NCI-H460 (cell line): ENCODE measurements around the gene SNX5. TPM values are rescaled to one million over a fixed set of nuclear protein-coding genes. Genes with fewer than 3 reads are reported as not detected.
A peak's percentile ranks its signal among the peaks of the same experiment; 100 is the strongest.

Experiments
- DNase-seq: peaks from one replicate; pipeline ENCODE4 v3.0.0-alpha.2; 2016; ENCODE audit warnings: low read depth; ENCODE audit errors: extremely low read depth
- polyA plus RNA-seq: library from polyadenylated mRNA; depleted of rRNA; stranded (reverse); fragments of >200 nt; gene quantifications from 2 replicates; pipeline ENCODE4 v1.2.3, GENCODE V29; 2014; cell fraction: nucleus; rRNA removed
- total RNA-seq: library from RNA; depleted of rRNA; stranded (reverse); fragments of >200 nt; shearing (Covaris generic); gene quantifications from 2 replicates; pipeline ENCODE4 v1.2.3, GENCODE V29; 2014; rRNA removed

SNX5 gene
- 209 and 213 TPM in 2 replicates for total RNA-seq
- 439 and 521 TPM in 2 replicates for polyA plus RNA-seq

DNA sequence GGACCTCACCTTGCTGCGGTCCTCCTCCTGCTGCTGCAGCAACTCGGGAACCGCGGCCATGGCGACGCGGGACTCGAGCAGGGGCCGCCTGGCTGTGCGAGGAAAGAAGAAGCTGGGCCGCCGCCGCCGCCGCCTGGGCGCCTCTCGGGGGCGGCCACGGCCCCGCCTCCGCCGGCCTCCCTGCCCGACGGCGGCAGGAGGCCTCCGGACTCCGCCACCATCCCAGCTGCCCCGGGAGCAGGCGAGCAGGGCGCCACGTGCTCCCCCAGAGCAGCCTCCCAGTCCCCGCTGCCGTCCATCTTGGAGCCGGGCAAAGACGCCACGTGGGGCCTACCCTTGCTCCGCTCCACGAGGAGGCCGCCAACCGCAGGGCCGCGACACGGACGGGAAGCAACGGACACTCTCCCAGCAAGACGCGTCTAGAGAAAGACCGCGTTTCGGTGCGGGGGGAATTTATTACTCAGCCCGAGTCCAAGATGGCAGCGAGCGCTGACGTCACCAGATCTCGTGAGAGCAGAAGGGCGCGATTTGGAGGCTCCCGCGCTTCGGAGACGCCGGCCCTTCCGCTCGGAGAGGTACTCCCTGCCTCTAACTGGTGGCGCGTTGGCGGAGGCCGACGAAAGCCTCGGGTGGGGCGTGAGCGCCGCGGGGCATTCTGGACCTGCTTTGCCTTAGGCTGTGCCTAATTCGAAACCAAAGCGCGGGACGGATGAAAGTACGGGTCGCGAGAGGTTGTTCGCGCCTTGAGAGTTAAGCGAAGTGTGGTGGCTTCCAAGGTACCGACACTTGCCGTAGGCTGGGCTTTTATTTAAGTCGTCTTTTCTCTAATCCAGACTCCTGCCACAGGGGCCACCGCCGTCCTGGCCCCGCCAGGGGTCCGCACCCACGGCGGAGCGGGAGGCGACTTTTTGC, at the start of gene SNX5, which contains the start of gene MGME1:
Gene SNX5 (minus strand): TSS at position 429 of the 912 bp plus-strand sequence. CDS start 369 bp downstream, at position 60.
Gene MGME1 (plus strand): TSS at position 653 of the 912 bp plus-strand sequence. CDS start 842 bp downstream, outside the sequence.
- peak; percentile 99 for DNase-seq

- DNase-seq, result no peak
These were observed 49.5 kb upstream of the SNX5 start for GRCh38 chr20:18018100-18018499.

GRCh38 chr20:18016772-18017171, 48.2 kb upstream of the SNX5 start:
- DNase-seq, result no peak

DNA sequence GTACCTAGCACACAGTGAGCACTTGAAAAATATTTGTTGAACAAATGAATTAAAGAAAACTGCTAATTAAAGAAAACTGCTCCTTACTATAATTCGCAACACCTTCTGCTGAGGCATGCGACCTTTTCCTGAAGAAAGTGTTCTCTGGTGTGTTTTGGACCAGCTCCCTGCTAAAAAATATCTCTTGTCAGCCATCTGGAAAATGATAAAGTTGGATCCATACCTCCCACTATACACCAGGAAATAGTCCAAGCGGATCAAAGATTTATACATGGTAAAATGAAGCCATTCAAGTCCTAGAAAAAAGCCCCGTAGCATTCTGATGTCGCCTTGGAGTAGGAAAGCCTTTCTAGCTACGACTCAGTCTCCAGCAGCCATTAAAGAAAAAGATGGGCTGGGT, 45.8 kb upstream of the SNX5 start:
- DNase-seq, result no peak

DNA sequence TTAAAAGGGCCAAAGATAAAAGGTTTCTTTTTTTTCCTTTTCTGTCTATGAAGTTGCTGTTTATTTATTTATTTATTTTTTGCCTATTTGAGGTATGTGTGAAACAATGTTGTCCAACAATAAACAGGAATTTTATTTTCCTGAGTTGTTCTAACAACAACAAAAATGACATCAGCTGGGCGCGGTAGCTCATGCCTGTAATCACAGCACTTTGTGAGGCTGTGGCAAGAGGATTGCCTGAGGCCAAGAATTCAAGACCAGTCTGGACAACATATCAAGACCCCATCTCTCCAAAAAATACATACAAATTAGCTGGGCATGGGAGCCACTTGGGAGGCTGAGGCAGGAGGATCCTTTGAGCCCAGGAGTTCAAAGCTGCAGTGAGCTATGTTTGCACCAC, 44.3 kb upstream of the SNX5 start:
- DNase-seq, result no peak

DNA sequence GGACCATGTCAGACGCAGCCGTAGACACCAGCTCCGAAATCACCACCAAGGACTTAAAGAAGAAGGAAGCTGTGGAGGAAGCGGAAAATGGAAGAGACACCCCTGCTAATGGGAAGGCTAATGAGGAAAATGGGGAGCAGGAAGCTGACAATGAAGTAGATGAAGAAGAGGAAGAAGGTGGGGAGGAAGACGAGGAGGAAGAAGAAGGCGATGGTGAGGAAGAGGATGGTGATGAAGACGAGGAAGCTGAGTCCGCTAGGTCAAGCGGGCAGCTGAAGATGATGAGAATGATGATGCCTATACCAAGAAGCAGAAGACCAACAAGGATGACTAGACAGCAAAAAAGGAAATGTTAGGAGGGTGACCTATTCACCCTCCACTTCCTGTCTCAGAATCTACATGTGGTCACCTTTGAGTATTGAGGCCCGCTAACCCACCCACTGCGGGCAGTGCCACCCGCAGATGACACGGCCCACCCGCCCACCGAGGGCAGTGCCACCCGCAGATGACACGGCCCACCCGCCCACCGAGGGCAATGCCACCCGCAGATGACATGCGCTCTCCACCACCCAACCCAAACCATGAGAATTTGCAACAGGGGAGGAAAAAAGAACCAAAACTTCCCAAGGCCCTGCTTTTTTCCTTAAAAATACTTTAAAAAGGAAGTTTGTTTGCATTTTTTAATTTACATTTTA, 43.5 kb upstream of the SNX5 start:
- DNase-seq, result no peak

GRCh38 chr20:18011482-18011881, 42.9 kb upstream of the SNX5 start:
- DNase-seq, result no peak

DNA sequence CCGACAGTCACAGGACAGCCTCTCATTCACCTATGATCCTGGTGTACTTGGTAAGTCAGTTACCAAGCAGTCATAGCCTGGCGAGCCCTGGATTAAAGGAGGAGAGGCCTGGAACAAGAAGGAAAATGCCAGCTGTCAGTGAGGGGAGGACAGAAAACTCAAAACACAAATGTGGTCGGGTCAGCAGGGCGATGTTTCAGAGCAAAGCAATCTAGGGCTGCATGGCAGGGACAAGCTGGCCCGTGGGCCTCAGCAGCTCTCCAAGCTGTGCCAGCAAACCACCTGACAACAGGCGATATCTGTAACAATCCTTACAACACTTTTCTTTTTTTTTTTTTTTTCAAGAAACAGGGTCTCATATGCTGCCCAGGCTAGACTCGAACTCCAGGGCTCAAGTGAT, 40.5 kb upstream of the SNX5 start:
- DNase-seq, result no peak

DNA sequence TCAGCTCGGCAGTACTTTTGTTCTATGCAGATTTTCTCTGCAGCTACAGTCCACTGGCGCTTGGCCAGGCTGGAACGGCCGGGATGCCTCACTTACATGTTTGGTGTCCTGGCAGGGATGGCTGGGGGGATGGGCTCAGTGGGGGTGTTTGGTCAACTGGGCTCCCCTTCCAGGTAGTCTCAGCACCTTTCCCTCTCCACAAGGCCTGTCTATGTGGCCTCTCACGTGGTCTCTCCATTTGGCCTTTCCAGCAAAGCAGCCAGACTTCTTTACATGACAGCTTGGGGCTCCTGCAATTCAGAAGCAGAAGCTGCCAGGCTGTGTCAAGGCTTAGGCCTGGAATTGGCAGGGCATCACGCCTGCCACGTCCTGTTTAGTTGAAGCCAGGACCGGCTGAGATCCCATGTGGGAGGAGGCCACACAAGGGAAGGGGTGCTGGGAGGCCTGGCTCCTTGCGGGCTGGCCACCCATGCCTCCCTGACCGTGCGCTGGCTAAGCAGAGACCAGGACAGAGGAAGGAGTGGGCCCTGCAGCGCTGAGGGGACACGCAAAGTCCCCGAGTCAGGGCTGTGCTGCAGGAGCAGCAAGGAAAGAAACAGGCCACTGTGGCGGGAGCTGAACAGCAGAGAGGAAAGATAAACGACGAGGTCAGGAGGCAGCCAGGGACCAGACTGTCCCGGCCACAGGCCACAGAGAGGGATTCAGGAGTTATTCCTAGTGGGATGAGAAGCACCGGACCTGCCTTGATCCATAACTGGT, 39.1 kb upstream of the SNX5 start:
- no peak for DNase-seq

DNA sequence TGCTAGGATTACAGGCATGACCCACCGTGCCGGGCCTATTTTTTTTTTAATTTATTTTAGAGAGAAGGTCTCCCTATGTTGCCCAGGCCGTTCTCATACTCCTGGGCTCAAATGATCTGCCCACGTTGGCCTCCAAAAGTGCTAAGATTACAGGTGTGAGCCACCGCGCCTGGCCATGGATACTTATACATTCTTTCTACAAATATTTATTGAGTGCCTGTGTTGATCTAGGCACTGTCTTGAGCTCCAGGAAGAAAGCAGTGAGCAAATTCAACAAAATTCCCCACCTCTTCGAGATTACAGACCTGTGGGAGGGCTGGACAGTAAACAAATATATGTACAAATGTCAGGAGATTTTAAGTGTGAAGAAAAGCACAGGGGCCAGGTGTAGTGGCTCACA, 38.1 kb upstream of the SNX5 start:
- no peak for DNase-seq

DNA sequence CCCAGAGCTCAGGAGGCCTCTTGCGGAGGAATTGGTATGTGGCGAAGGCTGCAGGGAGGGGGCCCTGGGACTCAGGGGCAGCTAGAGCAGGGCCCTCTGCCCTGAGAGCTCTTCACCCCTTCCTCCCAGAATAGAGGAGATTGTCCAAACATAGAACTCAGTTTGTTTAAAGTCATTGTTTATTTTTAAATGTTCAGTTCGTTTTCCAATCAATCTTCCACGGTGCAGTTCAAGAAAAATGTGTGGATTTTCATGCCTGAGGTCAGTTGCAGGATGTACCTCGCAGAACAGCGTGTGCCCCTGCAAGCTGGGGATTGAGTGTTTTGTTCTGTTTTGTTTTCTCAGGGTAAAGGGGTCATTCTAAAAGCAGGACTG, 37.4 kb upstream of the SNX5 start:
- DNase-seq, result no peak

DNA sequence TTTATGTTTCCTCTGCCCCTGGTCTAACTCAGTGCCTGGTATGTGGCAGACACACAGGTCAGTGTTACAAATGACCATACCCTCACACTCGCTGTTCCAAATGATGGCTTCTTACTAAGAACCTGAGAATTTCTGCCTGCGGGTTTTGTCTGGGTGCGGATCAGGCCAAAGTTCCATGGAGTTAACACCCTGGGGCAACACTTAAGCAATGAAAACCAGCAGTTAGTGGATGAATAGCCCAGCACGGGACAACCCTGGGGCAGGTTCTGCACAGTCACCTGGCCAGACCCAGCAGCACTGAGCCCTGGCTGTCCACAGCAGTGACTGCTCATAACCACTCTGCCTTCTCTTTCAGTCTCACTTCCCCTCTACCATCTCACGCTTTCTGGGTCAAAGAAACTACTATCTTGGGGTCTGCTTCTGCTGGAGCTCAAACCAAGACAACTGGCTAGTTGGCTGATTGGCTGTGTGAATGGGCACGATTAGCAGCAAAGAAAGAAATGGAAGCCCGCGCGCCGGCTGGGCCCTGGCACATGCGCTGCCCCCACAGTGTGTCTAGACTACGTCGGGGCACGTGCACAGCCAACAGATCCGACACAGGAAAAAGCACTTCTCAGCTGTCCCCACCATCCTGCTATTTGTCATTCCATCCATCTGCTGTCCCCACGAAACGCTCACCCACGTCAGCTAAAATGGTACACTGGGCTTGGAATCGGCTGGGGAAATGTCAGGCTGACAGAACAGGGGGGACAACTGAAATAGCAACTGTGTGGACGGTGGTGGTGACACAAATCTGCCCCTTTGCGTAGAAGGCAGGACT, 36.8 kb upstream of the SNX5 start:
- DNase-seq, result no peak

DNA sequence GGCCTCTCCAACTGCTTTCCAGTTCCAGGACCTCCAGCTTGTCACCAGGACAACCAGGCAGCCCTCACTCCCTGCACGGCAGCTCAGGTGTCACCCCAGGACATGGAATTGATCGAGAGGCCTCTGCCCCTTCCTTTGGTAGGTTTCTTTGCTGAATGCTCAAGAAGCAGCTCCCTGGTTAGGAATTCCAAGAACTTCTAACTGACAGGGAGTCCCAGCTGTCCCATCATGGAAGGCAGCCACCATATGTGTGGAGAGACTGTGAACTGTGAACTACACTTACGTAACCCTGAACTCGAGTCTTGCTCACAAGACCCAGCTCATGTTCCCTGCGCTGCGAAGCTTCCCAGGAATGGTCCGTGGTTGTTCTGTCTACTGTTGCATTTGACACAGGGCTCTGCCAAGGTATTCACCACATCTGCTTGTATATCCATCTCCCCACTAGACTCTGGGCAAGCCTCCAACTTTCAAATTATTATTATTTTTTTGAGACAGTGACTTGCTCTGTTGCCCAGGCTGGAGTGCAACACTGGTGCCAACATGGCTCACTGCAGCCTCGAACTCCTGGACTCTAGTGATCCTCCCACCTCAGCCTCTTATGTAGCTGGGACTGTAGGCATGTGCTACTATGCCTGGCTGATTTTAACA, 35.9 kb upstream of the SNX5 start:
- no peak for DNase-seq

DNA sequence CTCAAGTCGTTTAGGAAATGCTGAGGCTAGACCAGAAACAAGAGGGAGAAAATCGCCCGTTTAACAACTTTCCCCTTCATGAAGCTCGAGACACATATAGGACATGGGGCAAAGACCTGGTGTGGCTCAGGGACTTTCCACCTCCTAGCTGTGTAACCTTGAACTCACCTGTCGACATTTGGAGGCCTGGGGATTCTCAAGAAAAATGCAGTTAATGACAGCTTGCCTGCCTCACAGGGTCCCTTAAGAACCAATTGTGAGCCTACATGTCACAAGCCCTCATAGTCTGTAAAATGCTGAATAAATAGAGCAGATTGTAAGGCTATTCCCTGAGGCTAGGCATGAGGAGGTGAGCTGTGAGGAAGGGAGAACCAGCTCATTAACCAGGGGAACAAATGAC, 35.3 kb upstream of the SNX5 start:
- no peak for DNase-seq

- no peak for DNase-seq
These were observed 32.7 kb upstream of the SNX5 start for GRCh38 chr20:18001131-18001921.

- no peak for DNase-seq
These were observed 31.0 kb upstream of the SNX5 start for GRCh38 chr20:17999566-17999965.

DNA sequence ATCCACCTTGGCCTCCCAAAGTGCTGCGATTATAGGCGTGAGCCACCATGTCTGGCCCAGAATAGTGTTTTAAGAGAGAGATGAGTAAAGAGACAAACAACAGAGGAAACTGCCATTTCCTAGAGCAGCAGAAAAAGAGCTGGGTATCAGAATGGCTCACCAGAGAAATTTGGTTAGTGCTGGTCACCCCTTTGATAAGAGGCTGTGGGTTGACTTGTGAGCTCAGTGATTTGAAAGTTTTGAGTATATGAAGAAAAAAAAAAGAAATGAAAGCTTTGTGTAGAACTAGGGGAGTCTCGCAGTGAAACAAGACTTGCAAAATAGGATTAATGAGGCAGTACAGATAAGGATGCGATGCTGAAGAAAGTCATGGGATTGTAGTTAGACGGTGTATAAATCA, 29.9 kb upstream of the SNX5 start:
- DNase-seq, result no peak

- DNase-seq, result peak; percentile 56
These were observed 27.6 kb upstream of the SNX5 start for GRCh38 chr20:17995967-17996819.
